Right atrium auricular region (tissue), 2 donors: ENCODE results near the gene SOX18. TPM values are rescaled to one million over a fixed set of nuclear protein-coding genes. Genes with fewer than 3 reads are reported as not detected.
"Not testable (repeated sequence)": the region's sequence is repeated elsewhere in the genome, so short reads cannot be mapped to it uniquely, and the experiment has no call there.

Experiments
- DNase-seq: peaks from one replicate; pipeline ENCODE4 v3.0.0-alpha.2; 2019; ENCODE audit warnings: low spot score
- H3K27ac ChIP-seq, 2 donors: fragments of 200-600 bp; sonication (generic); 1 replicate in 1 of 2; 2 replicates in 1 of 2; pipeline ENCODE4 v1.5.1; 2016 to 2019
- H3K27me3 ChIP-seq, 2 donors: fragments of 200-600 bp; sonication (generic); one replicate each; pipeline versions ENCODE4 v1.5.1 to v1.6.0; 2017 to 2019
- H3K36me3 ChIP-seq: fragments of 200-600 bp; sonication (generic); one replicate; pipeline ENCODE4 v1.5.1; 2016
- H3K4me1 ChIP-seq, 2 donors: fragments of 200-600 bp; sonication (generic); one replicate each; pipeline versions ENCODE4 v1.5.1 to v1.6.0; 2017 to 2019
- H3K4me3 ChIP-seq, 2 donors: fragments of 200-600 bp; sonication (generic); 1 replicate in 1 of 2; 2 replicates in 1 of 2; pipeline ENCODE4 v1.5.1; 2017 to 2019; ENCODE audit warnings: mild to moderate bottlenecking in 1 of 2, moderate library complexity in 1 of 2
- H3K9me3 ChIP-seq, 2 donors: fragments of 200-600 bp; sonication (generic); one replicate each; pipeline ENCODE4 v1.5.1; 2019
- CTCF ChIP-seq, 2 donors: fragments of 200-600 bp; sonication (generic); IDR thresholded peaks; one replicate each; pipeline ENCODE4 v1.5.1; 2019; ENCODE audit warnings: antibody characterized with exemption in 2 of 2
- total RNA-seq, 2 donors: library from RNA; depleted of rRNA; stranded (reverse); fragments of >200 nt; gene quantifications; one replicate each; pipeline ENCODE4 v1.1.0, GENCODE V29; 2016

The SOX18 gene
- total RNA-seq, 2 donors from 2014 or later, result 15.1 to 17.2 TPM

GRCh38 chr20:64021124-64021975 is 28.1 kb downstream of the SOX18 start:
- DNase-seq, result no peak
- no peaks in the 10 kb centered on the region for H3K4me1 ChIP-seq
- TF ChIP-seq CTCF (IDR thresholded peaks at IDR 0.05), result no peak
- H3K4me3 ChIP-seq, result no peak overlapping the region
- peaks cover 87% of the 10 kb centered on the region for H3K36me3 ChIP-seq
- no peak overlapping the region for H3K27ac ChIP-seq
- H3K27me3 ChIP-seq, result no peaks in the 10 kb centered on the region
- no peaks in the 10 kb centered on the region for H3K9me3 ChIP-seq

DNA sequence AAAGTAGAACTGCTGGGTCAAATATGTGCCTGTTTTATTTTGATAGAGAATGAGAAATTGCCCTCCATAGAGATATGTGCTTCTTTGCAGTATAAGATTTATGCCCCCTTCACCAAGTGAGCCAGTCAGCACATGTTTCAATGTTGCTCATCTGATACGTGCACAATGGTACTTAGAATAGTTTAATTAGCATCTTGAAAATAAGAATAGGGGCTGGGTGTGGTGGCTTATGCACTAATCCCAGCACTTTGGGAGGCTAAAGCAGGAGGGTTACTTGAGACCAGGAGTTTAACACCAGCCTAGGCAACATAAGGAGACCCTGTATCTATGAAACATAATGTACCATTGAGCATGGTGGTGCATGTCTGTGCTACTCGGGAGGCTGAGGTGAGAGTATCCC is 33.8 kb downstream of the SOX18 start:
- no peak overlapping the region for H3K27ac ChIP-seq
- TF ChIP-seq CTCF (IDR thresholded peaks at IDR 0.05), result no peak
- no peak for DNase-seq
- H3K36me3 ChIP-seq, result peaks cover 71% of the 10 kb centered on the region
- H3K4me3 ChIP-seq, result no peak overlapping the region
- H3K4me1 ChIP-seq, result no peaks in the 10 kb centered on the region
- H3K9me3 ChIP-seq, result no peaks in the 10 kb centered on the region
- no peaks in the 10 kb centered on the region for H3K27me3 ChIP-seq

GRCh38 chr20:64012385-64013154 is 36.9 kb downstream of the SOX18 start:
- not testable (repeated sequence) for DNase-seq

DNA sequence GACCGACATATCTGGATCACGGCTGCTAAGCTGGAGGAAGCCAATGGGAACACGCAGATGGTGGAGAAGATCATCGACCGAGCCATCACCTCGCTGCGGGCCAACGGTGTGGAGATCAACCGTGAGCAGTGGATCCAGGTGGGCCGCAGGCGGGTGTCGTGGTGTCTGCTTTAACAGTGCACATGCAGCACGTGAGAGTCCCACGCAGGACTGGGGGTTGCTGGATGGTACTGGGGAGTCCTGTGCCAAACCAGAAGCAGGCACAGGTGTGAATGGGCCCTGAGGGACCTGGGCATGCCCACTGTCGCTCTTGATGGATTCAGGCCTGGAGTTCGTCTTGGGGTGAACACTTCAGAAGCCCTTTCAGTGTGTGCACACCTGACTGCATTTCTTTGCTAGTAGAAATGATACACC is 38.1 kb downstream of the SOX18 start:
- no peak overlapping the region for H3K4me3 ChIP-seq
- peaks cover 65% of the 10 kb centered on the region for H3K36me3 ChIP-seq
- H3K27ac ChIP-seq, result no peak overlapping the region

More at GRCh38 chr20:64012385-64013154, 36.9 kb downstream of the SOX18 start:
- H3K36me3 ChIP-seq, result peaks cover 70% of the 10 kb centered on the region
- H3K27ac ChIP-seq, H3K27me3 ChIP-seq, H3K9me3 ChIP-seq, H3K4me1 ChIP-seq, H3K4me3 ChIP-seq: not testable (repeated sequence)

DNA sequence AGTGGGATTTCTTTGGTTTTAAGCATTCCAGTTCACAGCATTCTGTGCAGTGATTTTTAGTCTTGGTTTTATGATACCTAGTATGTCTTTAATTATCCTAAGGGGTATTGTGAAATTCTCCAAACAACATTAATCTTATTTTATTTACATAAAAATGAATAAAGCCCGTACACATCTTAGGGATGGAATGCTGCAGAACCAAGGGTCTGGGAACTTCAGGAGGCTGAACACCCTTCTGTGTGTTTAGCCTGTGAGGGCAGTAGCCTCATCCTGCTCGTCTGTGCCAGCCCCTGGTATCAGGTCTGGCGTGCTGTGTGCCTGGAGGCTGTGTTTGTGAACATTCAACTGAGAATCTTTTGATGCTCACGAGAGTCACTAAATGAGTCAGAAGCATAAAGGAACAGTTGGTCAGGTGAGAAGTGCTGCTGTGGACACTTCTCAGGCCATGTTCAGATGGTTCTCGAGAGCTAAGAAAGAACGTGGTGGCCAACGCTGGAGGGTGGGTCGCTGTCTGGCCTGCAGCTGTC is 38.7 kb downstream of the SOX18 start:
- no peak overlapping the region for H3K27ac ChIP-seq
- no peak for DNase-seq
- H3K9me3 ChIP-seq, result no peaks in the 10 kb centered on the region
- no peaks in the 10 kb centered on the region for H3K4me1 ChIP-seq
- no peak for TF ChIP-seq CTCF (IDR thresholded peaks at IDR 0.05)
- no peak overlapping the region for H3K4me3 ChIP-seq
- H3K36me3 ChIP-seq, result peaks cover 65% of the 10 kb centered on the region
- H3K27me3 ChIP-seq, result no peaks in the 10 kb centered on the region

More for the DNA sequence above, 38.1 kb downstream of the SOX18 start:
- Histone ChIP-seq H3K9me3 (no peaks in the 10 kb centered on the region), H3K4me1 (no peaks in the 10 kb centered on the region), H3K27me3 (no peaks in the 10 kb centered on the region)
- TF ChIP-seq CTCF (IDR thresholded peaks at IDR 0.05), result no peak
- no peak for DNase-seq

DNA sequence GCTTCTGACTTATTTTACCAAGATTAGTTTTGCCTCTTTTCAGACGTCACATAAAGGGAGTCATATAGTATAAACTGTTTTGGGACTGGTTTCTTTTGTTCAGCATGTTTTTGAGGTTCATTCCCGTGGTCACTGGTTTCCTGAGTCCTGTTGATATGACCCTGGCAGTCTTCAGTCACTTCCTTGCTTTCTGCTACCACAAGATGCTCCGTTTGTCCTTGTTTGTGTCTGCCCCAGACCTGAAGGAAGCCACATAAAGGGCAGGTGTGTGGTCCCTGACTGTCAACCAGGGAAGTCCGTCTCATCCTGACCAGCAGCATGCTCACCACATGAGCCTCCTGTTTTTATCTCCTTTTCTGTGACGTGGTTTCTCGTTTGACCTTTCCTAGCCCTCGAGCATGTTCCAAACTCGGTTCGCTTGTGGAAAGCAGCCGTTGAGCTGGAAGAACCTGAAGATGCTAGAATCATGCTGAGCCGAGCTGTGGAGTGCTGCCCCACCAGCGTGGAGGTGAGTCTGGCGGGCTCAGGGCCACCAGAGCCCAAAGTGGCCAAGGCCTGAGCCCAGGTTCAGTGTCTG is 39.5 kb downstream of the SOX18 start:
- H3K9me3 ChIP-seq, result no peaks in the 10 kb centered on the region
- H3K27ac ChIP-seq, result no peak overlapping the region
- no peaks in the 10 kb centered on the region for H3K4me1 ChIP-seq
- no peak for DNase-seq
- H3K27me3 ChIP-seq, result no peaks in the 10 kb centered on the region
- TF ChIP-seq CTCF (IDR thresholded peaks at IDR 0.05), result no peak
- peaks cover 65% of the 10 kb centered on the region for H3K36me3 ChIP-seq
- no peak overlapping the region for H3K4me3 ChIP-seq
